ENCODE data around the gene EFCAB6.
A peak's percentile ranks its signal among the peaks of the same experiment; 100 is the strongest.

Gene EFCAB6

GRCh38 chr22:43722444-43722843 is 89.7 kb downstream of the EFCAB6 start:
- no peak overlapping the region for H3K4me3 ChIP-seq (ENCODE audit: low read depth, low read length)
- TF ChIP-seq CTCF (IDR thresholded peaks at IDR 0.05; ENCODE audit: insufficient read depth, low read depth, low read length, missing control alignments), result no peak
- DNase-seq (ENCODE audit: low read depth), result no peak

- DNase-seq (ENCODE audit: low read depth), result peak; percentile 15
- H3K4me3 ChIP-seq (ENCODE audit: low read depth, low read length), result no peak overlapping the region
- no peak for TF ChIP-seq CTCF (IDR thresholded peaks at IDR 0.05; ENCODE audit: insufficient read depth, low read depth, low read length, missing control alignments)
Measured at GRCh38 chr22:43720716-43721115, 91.4 kb downstream of the EFCAB6 start.

GRCh38 chr22:43714104-43714503 is 98.0 kb downstream of the EFCAB6 start:
- no peak for TF ChIP-seq CTCF (IDR thresholded peaks at IDR 0.05; ENCODE audit: insufficient read depth, low read depth, low read length, missing control alignments)
- no peak for DNase-seq (ENCODE audit: low read depth)
- H3K4me3 ChIP-seq (ENCODE audit: low read depth, low read length), result no peak overlapping the region

- no peak for TF ChIP-seq CTCF (IDR thresholded peaks at IDR 0.05; ENCODE audit: insufficient read depth, low read depth, low read length, missing control alignments)
Measured at GRCh38 chr22:43711681-43712080, 100.4 kb downstream of the EFCAB6 start.

DNA sequence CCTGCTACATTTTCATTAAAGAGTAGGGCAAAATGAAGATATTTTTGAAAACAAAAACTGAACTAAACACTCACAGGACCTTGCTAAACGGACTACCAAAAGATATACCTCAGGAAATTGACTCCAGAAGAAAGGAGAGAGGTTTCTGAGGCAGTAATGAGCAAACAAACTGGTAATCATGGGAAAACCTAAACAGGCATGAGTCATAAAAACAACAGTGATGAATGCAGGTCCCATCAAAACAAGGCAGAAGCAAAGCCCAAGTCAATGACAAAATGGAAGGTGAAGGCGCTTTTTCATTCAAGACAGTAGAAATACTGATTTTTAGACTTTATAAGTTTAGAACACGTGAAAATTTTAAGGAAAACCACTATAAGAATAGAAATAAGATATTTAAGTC is 104.5 kb downstream of the EFCAB6 start:
- H3K4me3 ChIP-seq (ENCODE audit: low read depth, low read length), result no peak overlapping the region
- no peak for DNase-seq (ENCODE audit: low read depth)

More at GRCh38 chr22:43711681-43712080, 100.4 kb downstream of the EFCAB6 start:
- DNase-seq (ENCODE audit: low read depth), result no peak
- no peak overlapping the region for H3K4me3 ChIP-seq (ENCODE audit: low read depth, low read length)

GRCh38 chr22:43706571-43707328 is 105.4 kb downstream of the EFCAB6 start:
- TF ChIP-seq CTCF (IDR thresholded peaks at IDR 0.05; ENCODE audit: insufficient read depth, low read depth, low read length, missing control alignments), result no peak
- no peak overlapping the region for H3K4me3 ChIP-seq (ENCODE audit: low read depth, low read length)
- DNase-seq (ENCODE audit: low read depth), result no peak

More for the DNA sequence above, 104.5 kb downstream of the EFCAB6 start:
- TF ChIP-seq CTCF (IDR thresholded peaks at IDR 0.05; ENCODE audit: insufficient read depth, low read depth, low read length, missing control alignments), result no peak

DNA sequence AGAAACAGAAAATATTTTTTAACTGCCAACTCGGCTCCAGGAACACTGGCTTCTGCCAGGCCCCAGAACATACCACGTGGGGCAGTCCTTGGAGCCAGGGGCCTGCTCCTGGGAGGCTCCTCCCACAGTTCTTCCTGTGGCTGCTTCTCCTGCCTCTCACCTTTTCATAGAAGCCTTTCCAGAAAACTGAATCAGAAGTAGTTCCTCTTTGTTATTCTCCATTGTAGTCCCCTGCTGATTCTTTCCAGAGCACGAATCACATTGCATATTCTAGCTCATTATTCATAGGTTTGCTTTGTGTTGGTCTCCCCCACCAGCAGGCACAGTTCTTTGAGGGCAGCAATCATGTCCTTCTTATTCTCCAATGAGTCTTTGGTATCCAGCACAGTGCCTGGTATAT is 106.0 kb downstream of the EFCAB6 start:
- no peak for TF ChIP-seq CTCF (IDR thresholded peaks at IDR 0.05; ENCODE audit: insufficient read depth, low read depth, low read length, missing control alignments)
- H3K4me3 ChIP-seq (ENCODE audit: low read depth, low read length), result no peak overlapping the region
- DNase-seq (ENCODE audit: low read depth), result no peak
